ENCODE results near the gene OTOP1. TPM values are rescaled to one million over a fixed set of nuclear protein-coding genes. Genes with fewer than 3 reads are reported as not detected.
"Not testable (repeated sequence)": the region's sequence is repeated elsewhere in the genome, so short reads cannot be mapped to it uniquely, and the experiment has no call there.

OTOP1 gene
- total RNA-seq, 4 donors from 2014 or later, result 0.72 TPM; not detected in 3

GRCh38 chr4:4141186-4141585, 85.5 kb downstream of the OTOP1 start:
- H3K4me3 ChIP-seq; H3K36me3 ChIP-seq; H3K27ac ChIP-seq; H3K9me3 ChIP-seq; DNase-seq (ENCODE audit: low spot score in 2 of 2): not testable (repeated sequence)
- no CpG with 5 or more reads among the region's 11 CpGs for WGBS
- H3K4me1 ChIP-seq, result peaks cover 12% of the 10 kb centered on the region
- H3K27me3 ChIP-seq, result peaks cover 33% of the 10 kb centered on the region

Other genes with a start within 250 kb of the OTOP1 start
- gene TMEM128, start 21.3 kb upstream of the OTOP1 start, total RNA-seq, result 10 to 100 TPM; 12.6 to 19.5 (median 17.1) TPM
- 10 to 100 TPM in 3 of 4 donors, 1 to 10 TPM in 1; 7.9 to 12.8 (median 10.7) TPM for gene LYAR, start 63.2 kb upstream of the OTOP1 start, total RNA-seq
- gene ZBTB49, start 63.3 kb upstream of the OTOP1 start, total RNA-seq, result 10 to 100 TPM in 1 of 4 donors, 1 to 10 TPM in 3; 3.6 to 11.2 (median 7.1) TPM
- 100 to 1,000 TPM in 3 of 4 donors, 10 to 100 TPM in 1; 42.2 to 157 (median 114) TPM for gene NSG1, start 160.2 kb upstream of the OTOP1 start, total RNA-seq